Loucy (cell line): ENCODE data around the gene FERMT3.
A peak's percentile ranks its signal among the peaks of the same experiment; 100 is the strongest.

ENCODE experiments used
- H2AFZ ChIP-seq: fragments of 200-600 bp; sonication (generic); 2 replicates; pipeline ENCODE4 v1.6.0; 2016; ENCODE audit warnings: antibody characterized with exemption, mild to moderate bottlenecking, low read length, moderate library complexity
- H3F3A ChIP-seq: fragments of 200-600 bp; 2 replicates; pipeline ENCODE4 v1.6.0; 2016; ENCODE audit warnings: antibody characterized with exemption, low read depth, mild to moderate bottlenecking
- H3K27me3 ChIP-seq: fragments of 200-600 bp; sonication (generic); 2 replicates; pipeline ENCODE4 v1.6.1; 2014; ENCODE audit warnings: low read length, mild to moderate bottlenecking; ENCODE audit not compliant: insufficient read depth, poor library complexity, severe bottlenecking
- H3K36me3 ChIP-seq: fragments of 200-600 bp; sonication (generic); 2 replicates; pipeline ENCODE4 v1.6.1; 2016; ENCODE audit warnings: low read length; ENCODE audit not compliant: insufficient read depth
- H3K4me1 ChIP-seq: fragments of 200-600 bp; sonication (generic); 2 replicates; pipeline ENCODE4 v1.5.1; 2014; ENCODE audit warnings: low read length, mild to moderate bottlenecking; ENCODE audit not compliant: insufficient read depth, poor library complexity, severe bottlenecking
- H3K4me2 ChIP-seq: fragments of 200-600 bp; sonication (generic); 2 replicates; pipeline ENCODE4 v1.6.0; 2014; ENCODE audit warnings: antibody characterized with exemption, low read length, low read depth, mild to moderate bottlenecking; ENCODE audit not compliant: poor library complexity, severe bottlenecking
- H3K4me3 ChIP-seq: fragments of 200-600 bp; sonication (generic); 2 replicates; pipeline ENCODE4 v1.5.1; 2014; ENCODE audit warnings: low read length, mild to moderate bottlenecking, mixed read lengths; ENCODE audit not compliant: poor library complexity, severe bottlenecking
- H3K79me2 ChIP-seq: fragments of 200-600 bp; sonication (generic); 2 replicates; pipeline ENCODE4 v1.6.1; 2014; ENCODE audit warnings: low read length; ENCODE audit not compliant: insufficient read depth
- H3K9ac ChIP-seq: fragments of 200-600 bp; sonication (generic); 2 replicates; pipeline ENCODE4 v1.6.0; 2014; ENCODE audit warnings: mild to moderate bottlenecking, low read depth, low read length, moderate library complexity; ENCODE audit not compliant: poor library complexity, severe bottlenecking
- H3K9me2 ChIP-seq: fragments of 200-600 bp; sonication (generic); replicated peaks from 2 replicates; pipeline ENCODE4 v1.6.1; 2016; ENCODE audit warnings: low read depth, low read length, mixed read lengths
- H3K9me3 ChIP-seq: fragments of 200-600 bp; sonication (generic); 2 replicates; pipeline ENCODE4 v1.6.1; 2014; ENCODE audit warnings: mild to moderate bottlenecking, antibody characterized with exemption, low read length, low read depth; ENCODE audit not compliant: insufficient read depth
- H4K20me1 ChIP-seq: fragments of 200-600 bp; sonication (generic); 2 replicates; pipeline ENCODE4 v1.6.0; 2014; ENCODE audit warnings: antibody characterized with exemption, low read length, mild to moderate bottlenecking; ENCODE audit not compliant: insufficient read depth, poor library complexity, severe bottlenecking
- CTCF ChIP-seq: fragments of 200-600 bp; sonication (generic); conservative IDR thresholded peaks from 2 replicates; pipeline ENCODE4 v1.5.1; 2014; ENCODE audit warnings: mild to moderate bottlenecking, antibody characterized with exemption, low read length
- EZH2phosphoT487 ChIP-seq: fragments of 200-600 bp; IDR thresholded peaks from 2 replicates; pipeline ENCODE4 v1.6.1; 2018; ENCODE audit warnings: antibody characterized with exemption, mild to moderate bottlenecking, moderate library complexity, borderline replicate concordance

The FERMT3 gene

GRCh38 chr11:64181506-64182411 is 24.8 kb upstream of the FERMT3 start:
- peak overlapping the region; percentile 19; the same call in 1 of the 2 replicates for H2AFZ ChIP-seq
- H3K9me2 ChIP-seq, result no peaks in the 10 kb centered on the region
- H3K4me2 ChIP-seq, result peak overlapping the region; percentile 57
- H4K20me1 ChIP-seq, result peaks cover 9% of the 10 kb centered on the region
- H3K9ac ChIP-seq, result peak overlapping the region; percentile 57
- no peaks in the 10 kb centered on the region for H3K27me3 ChIP-seq
- no peaks in the 10 kb centered on the region for H3F3A ChIP-seq
- H3K36me3 ChIP-seq, result no peaks in the 10 kb centered on the region
- H3K4me3 ChIP-seq, result peak overlapping the region; percentile 19
- H3K9me3 ChIP-seq, result no peaks in the 10 kb centered on the region
- H3K79me2 ChIP-seq, result peaks cover 26% of the 10 kb centered on the region
- peaks cover 27% of the 10 kb centered on the region for H3K4me1 ChIP-seq
- TF ChIP-seq CTCF, result no peak
- no peak for TF ChIP-seq EZH2phosphoT487

- TF ChIP-seq CTCF, result no peak
- no peak for TF ChIP-seq EZH2phosphoT487
- no peaks in the 10 kb centered on the region for H3K36me3 ChIP-seq
- peaks cover 31% of the 10 kb centered on the region for H3K4me1 ChIP-seq
- peak overlapping the region; percentile 78 for H3K4me2 ChIP-seq
- peaks cover 26% of the 10 kb centered on the region for H3K79me2 ChIP-seq
- peaks cover 9% of the 10 kb centered on the region for H4K20me1 ChIP-seq
- H3K9me3 ChIP-seq, result no peaks in the 10 kb centered on the region
- H2AFZ ChIP-seq, result no peak overlapping the region
- H3K9me2 ChIP-seq, result no peaks in the 10 kb centered on the region
- H3F3A ChIP-seq, result no peaks in the 10 kb centered on the region
- no peaks in the 10 kb centered on the region for H3K27me3 ChIP-seq
- H3K4me3 ChIP-seq, result peak overlapping the region; percentile 85
- peak overlapping the region; percentile 82 for H3K9ac ChIP-seq
Measured at GRCh38 chr11:64183890-64184289, 22.6 kb upstream of the FERMT3 start.

GRCh38 chr11:64185175-64185692 is 21.3 kb upstream of the FERMT3 start:
- peaks cover 19% of the 10 kb centered on the region for H4K20me1 ChIP-seq
- no peaks in the 10 kb centered on the region for H3K27me3 ChIP-seq
- no peaks in the 10 kb centered on the region for H3K9me2 ChIP-seq
- H3K9ac ChIP-seq, result peak overlapping the region; percentile 82
- H3K4me1 ChIP-seq, result peaks cover 39% of the 10 kb centered on the region
- peak overlapping the region; percentile 85 for H3K4me3 ChIP-seq
- no peaks in the 10 kb centered on the region for H3F3A ChIP-seq
- no peaks in the 10 kb centered on the region for H3K36me3 ChIP-seq
- peak overlapping the region; percentile 41; the same call in 1 of the 2 replicates for H2AFZ ChIP-seq
- TF ChIP-seq EZH2phosphoT487, result no peak
- H3K79me2 ChIP-seq, result peaks cover 26% of the 10 kb centered on the region
- no peaks in the 10 kb centered on the region for H3K9me3 ChIP-seq
- peak overlapping the region; percentile 78 for H3K4me2 ChIP-seq
